Testis (tissue), 2 donors: ENCODE results near the gene EXD3.

Experiments
- CTCF ChIP-seq, 3 experiments: fragments of 450-650 bp in 2 of 3; fragments of 200-600 bp in 1 of 3; sonication (generic) in 1 of 3; IDR thresholded peaks; one replicate each; pipeline ENCODE4 v1.5.1; 2016 to 2019; ENCODE audit warnings: antibody characterized with exemption in 3 of 3, mild to moderate bottlenecking in 2 of 3, moderate library complexity in 1 of 3
- POLR2A ChIP-seq: fragments of 450-650 bp; IDR thresholded peaks from one replicate; pipeline ENCODE4 v1.6.1; 2017; ENCODE audit warnings: antibody characterized with exemption, mild to moderate bottlenecking, moderate library complexity

GRCh38 chr9:137305060-137305797 is 117.7 kb downstream of the EXD3 start:
- TF ChIP-seq POLR2A (no peak), CTCF (IDR thresholded peaks at IDR 0.05) (no peak)
